ENCODE results near the gene GALNT1.

The GALNT1 gene

GRCh38 chr18:35584735-35585134 lies 3.2 kb downstream of the GALNT1 start:
- DNase-seq (ENCODE audit: low read depth): no peak
- no peak overlapping the region for H3K4me3 ChIP-seq (ENCODE audit: low read depth, low read length)
- TF ChIP-seq CTCF (IDR thresholded peaks at IDR 0.05; ENCODE audit: insufficient read depth, low read depth, low read length, missing control alignments): no peak

GRCh38 chr18:35585608-35586007 lies 4.1 kb downstream of the GALNT1 start:
- H3K4me3 ChIP-seq (ENCODE audit: low read depth, low read length): no peak overlapping the region
- TF ChIP-seq CTCF (IDR thresholded peaks at IDR 0.05; ENCODE audit: insufficient read depth, low read depth, low read length, missing control alignments): no peak
- no peak for DNase-seq (ENCODE audit: low read depth)

GRCh38 chr18:35588122-35588521 lies 6.6 kb downstream of the GALNT1 start:
- no peak for DNase-seq (ENCODE audit: low read depth)
- no peak overlapping the region for H3K4me3 ChIP-seq (ENCODE audit: low read depth, low read length)
- no peak for TF ChIP-seq CTCF (IDR thresholded peaks at IDR 0.05; ENCODE audit: insufficient read depth, low read depth, low read length, missing control alignments)

GRCh38 chr18:35588995-35589394 lies 7.5 kb downstream of the GALNT1 start:
- TF ChIP-seq CTCF (IDR thresholded peaks at IDR 0.05; ENCODE audit: insufficient read depth, low read depth, low read length, missing control alignments): peak; percentile 24
- no peak overlapping the region for H3K4me3 ChIP-seq (ENCODE audit: low read depth, low read length)
- peak; percentile 71 for DNase-seq (ENCODE audit: low read depth)

GRCh38 chr18:35589546-35589945 lies 8.0 kb downstream of the GALNT1 start:
- TF ChIP-seq CTCF (IDR thresholded peaks at IDR 0.05; ENCODE audit: insufficient read depth, low read depth, low read length, missing control alignments): no peak
- H3K4me3 ChIP-seq (ENCODE audit: low read depth, low read length): no peak overlapping the region
- DNase-seq (ENCODE audit: low read depth): no peak

- H3K4me3 ChIP-seq (ENCODE audit: low read depth, low read length): no peak overlapping the region
- TF ChIP-seq CTCF (IDR thresholded peaks at IDR 0.05; ENCODE audit: insufficient read depth, low read depth, low read length, missing control alignments): no peak
- no peak for DNase-seq (ENCODE audit: low read depth)
Observed at GRCh38 chr18:35590935-35591334, 9.4 kb downstream of the GALNT1 start.

- H3K4me3 ChIP-seq (ENCODE audit: low read depth, low read length): no peak overlapping the region
- no peak for TF ChIP-seq CTCF (IDR thresholded peaks at IDR 0.05; ENCODE audit: insufficient read depth, low read depth, low read length, missing control alignments)
- DNase-seq (ENCODE audit: low read depth): peak; percentile 83
Observed at GRCh38 chr18:35592298-35592697, 10.8 kb downstream of the GALNT1 start.
